H1 (cell line): ENCODE measurements around the gene HOXC11. TPM values are rescaled to one million over a fixed set of nuclear protein-coding genes. Genes with fewer than 3 reads are reported as not detected.

Experiments
- ASH2L ChIP-seq: fragments of 200-600, 300-600 bp; sonication (generic); IDR thresholded peaks from one replicate; pipeline ENCODE4 v1.7.1; 2017; ENCODE audit warnings: low read length
- CTCF ChIP-seq, 3 experiments: IDR thresholded peaks; 1 replicate in 2 of 3; 2 replicates in 1 of 3; pipeline versions ENCODE4 v1.5.1 to v1.6.1; 2011; ENCODE audit warnings: low read length in 3 of 3, mild to moderate bottlenecking in 3 of 3, inconsistent platforms in 2 of 3, low read depth in 1 of 3, moderate library complexity in 1 of 3; ENCODE audit not compliant: insufficient read depth in 1 of 3; ENCODE audit errors: control extremely low read depth in 1 of 3
- polyA plus RNA-seq, 7 experiments: library from polyadenylated mRNA; depleted of rRNA in 3 of 7; stranded (reverse) in 5 of 7; unstranded in 2 of 7; fragments of >200 nt in 5 of 7; fragments of 200-250 nt in 2 of 7; gene quantifications; 1 replicate in 5 of 7; 2 replicates in 1 of 7; 4 replicates in 1 of 7; pipeline versions ENCODE4 v1.2.1 to v1.2.3, GENCODE V29; 2011 to 2013; ENCODE audit warnings: missing spikeins in 2 of 7, mixed read lengths in 2 of 7
- total RNA-seq: library from RNA; stranded (reverse); fragmentation: NEBNext Ultra II Directional; extraction: Animal tissue kit (Norgen Biotek cat#: 25700); gene quantifications from 2 replicates; pipeline ENCODE4 v1.2.1, GENCODE V29; 2021

The HOXC11 gene
- total and polyA plus RNA-seq, 2 of the 8 experiments (the other 6 are each of a cell fraction or from before 2014, with no cell fraction given), result not detected

- TF ChIP-seq CTCF (IDR thresholded peaks at IDR 0.05; ENCODE audit: control extremely low read depth in 1 of 3, insufficient read depth in 1 of 3, low read depth in 1 of 3, low read length in 3 of 3), result no peak
- TF ChIP-seq ASH2L, result no peak
Observed at GRCh38 chr12:53974084-53975063, 1.4 kb downstream of the HOXC11 start, which contains the start of gene HOTAIR (continued).
